ENCODE data around the gene TMEM218. TPM values are rescaled to one million over a fixed set of nuclear protein-coding genes. Genes with fewer than 3 reads are reported as not detected.

The TMEM218 gene
- total and polyA plus RNA-seq, 2 of the 8 experiments (the other 6 are each of a cell fraction or from before 2014, with no cell fraction given), result 17.0 to 33.5 TPM

DNA sequence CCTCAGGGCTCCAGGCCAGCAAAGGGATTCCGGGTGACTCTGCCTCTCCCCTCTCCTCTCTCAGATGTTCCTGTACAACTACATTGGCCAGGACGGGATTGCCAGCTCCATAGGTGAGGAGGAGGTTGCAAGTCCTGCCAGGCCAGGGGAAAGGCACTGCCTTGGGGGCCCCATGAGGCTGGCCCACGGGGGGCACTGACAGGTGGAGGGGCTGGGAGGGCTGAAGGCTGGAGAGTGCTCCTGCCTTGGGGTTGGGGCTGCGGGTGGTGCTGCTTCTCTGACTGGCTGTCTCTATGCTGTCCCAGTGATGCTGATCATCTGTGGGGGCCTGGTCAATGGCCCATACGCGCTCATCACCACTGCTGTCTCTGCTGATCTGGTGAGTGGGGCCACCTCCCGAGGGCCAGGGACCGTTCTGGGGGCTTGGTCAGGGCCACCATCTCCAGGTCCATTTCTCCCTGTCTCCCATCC, 26.6 kb downstream of the TMEM218 start (continued):
- TF ChIP-seq CTBP2 (IDR thresholded peaks at IDR 0.05; ENCODE audit: borderline replicate concordance, insufficient read depth, insufficient read length, low read length) (no peak), SAP30 (IDR thresholded peaks at IDR 0.05; ENCODE audit: insufficient read depth, insufficient replicate concordance, low read length) (no peak), NRF1 (IDR thresholded peaks at IDR 0.05; ENCODE audit: low read depth, low read length) (no peak)
